HL-60 (cell line): ENCODE measurements around the gene DCDC1.

Source experiments
- DNase-seq, 2 experiments: peaks; one replicate each; pipeline ENCODE4 v3.0.0-alpha.2; 2010 to 2020; ENCODE audit warnings: low read depth in 1 of 2, low spot score in 1 of 2
- H3K27ac ChIP-seq: fragments of 250-450 bp; sonication (Bioruptor Pico); replicated peaks from 2 replicates; pipeline ENCODE4 v1.5.1; 2020; ENCODE audit warnings: mild to moderate bottlenecking, moderate library complexity
- H3K27me3 ChIP-seq: fragments of 250-450 bp; sonication (Bioruptor Pico); 2 replicates; pipeline ENCODE4 v1.5.1; 2021; ENCODE audit warnings: mild to moderate bottlenecking, moderate library complexity; ENCODE audit not compliant: insufficient read depth, poor library complexity, severe bottlenecking
- H3K4me3 ChIP-seq: replicated peaks from 2 replicates; pipeline ENCODE4 v1.5.1; 2011; ENCODE audit warnings: mild to moderate bottlenecking, control low read depth, low read length; ENCODE audit not compliant: insufficient read depth
- GABPA ChIP-seq: IDR thresholded peaks from 2 replicates; pipeline ENCODE4 v1.6.1; 2012; ENCODE audit warnings: low read depth
- POLR2AphosphoS5 ChIP-seq: IDR thresholded peaks from 2 replicates; pipeline ENCODE4 v1.6.1; 2012; ENCODE audit warnings: low read depth
- SPI1 ChIP-seq: IDR thresholded peaks from 2 replicates; pipeline ENCODE4 v1.6.1; 2012; ENCODE audit warnings: low read depth, mild to moderate bottlenecking, borderline replicate concordance
- TF ChIP-seq, protein P1 (sequence below): IDR thresholded peaks from 2 replicates; pipeline ENCODE4 v1.6.1; 2012; ENCODE audit warnings: low read depth; ENCODE audit not compliant: insufficient replicate concordance
- TF ChIP-seq, protein P2 (sequence below): IDR thresholded peaks from one replicate; pipeline ENCODE4 v1.5.1; 2011; ENCODE audit warnings: low read length, control low read depth, inconsistent platforms; ENCODE audit not compliant: insufficient read depth

Gene DCDC1

DNA sequence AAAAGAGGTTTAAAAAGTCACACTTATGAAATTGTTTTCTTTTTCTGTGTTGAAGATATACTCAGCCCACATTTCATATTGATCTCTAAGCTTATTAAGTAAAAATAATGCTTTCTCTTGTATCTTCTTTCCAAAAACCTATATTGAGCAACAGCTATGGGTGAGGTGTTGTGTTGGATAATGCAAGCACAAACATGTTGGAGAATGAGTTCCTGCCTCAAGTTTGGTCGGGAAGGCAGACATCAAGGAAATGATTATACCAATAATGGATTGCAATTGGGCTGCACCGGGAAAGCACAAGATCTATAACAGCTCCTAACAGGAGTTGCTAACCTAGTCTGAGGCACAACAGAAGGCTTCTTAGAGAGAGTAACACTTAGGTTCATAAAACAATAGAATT, 474.5 kb downstream of the DCDC1 start:
- TF ChIP-seq, protein P1, sequence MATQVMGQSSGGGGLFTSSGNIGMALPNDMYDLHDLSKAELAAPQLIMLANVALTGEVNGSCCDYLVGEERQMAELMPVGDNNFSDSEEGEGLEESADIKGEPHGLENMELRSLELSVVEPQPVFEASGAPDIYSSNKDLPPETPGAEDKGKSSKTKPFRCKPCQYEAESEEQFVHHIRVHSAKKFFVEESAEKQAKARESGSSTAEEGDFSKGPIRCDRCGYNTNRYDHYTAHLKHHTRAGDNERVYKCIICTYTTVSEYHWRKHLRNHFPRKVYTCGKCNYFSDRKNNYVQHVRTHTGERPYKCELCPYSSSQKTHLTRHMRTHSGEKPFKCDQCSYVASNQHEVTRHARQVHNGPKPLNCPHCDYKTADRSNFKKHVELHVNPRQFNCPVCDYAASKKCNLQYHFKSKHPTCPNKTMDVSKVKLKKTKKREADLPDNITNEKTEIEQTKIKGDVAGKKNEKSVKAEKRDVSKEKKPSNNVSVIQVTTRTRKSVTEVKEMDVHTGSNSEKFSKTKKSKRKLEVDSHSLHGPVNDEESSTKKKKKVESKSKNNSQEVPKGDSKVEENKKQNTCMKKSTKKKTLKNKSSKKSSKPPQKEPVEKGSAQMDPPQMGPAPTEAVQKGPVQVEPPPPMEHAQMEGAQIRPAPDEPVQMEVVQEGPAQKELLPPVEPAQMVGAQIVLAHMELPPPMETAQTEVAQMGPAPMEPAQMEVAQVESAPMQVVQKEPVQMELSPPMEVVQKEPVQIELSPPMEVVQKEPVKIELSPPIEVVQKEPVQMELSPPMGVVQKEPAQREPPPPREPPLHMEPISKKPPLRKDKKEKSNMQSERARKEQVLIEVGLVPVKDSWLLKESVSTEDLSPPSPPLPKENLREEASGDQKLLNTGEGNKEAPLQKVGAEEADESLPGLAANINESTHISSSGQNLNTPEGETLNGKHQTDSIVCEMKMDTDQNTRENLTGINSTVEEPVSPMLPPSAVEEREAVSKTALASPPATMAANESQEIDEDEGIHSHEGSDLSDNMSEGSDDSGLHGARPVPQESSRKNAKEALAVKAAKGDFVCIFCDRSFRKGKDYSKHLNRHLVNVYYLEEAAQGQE, result no peak
- TF ChIP-seq, protein P2, sequence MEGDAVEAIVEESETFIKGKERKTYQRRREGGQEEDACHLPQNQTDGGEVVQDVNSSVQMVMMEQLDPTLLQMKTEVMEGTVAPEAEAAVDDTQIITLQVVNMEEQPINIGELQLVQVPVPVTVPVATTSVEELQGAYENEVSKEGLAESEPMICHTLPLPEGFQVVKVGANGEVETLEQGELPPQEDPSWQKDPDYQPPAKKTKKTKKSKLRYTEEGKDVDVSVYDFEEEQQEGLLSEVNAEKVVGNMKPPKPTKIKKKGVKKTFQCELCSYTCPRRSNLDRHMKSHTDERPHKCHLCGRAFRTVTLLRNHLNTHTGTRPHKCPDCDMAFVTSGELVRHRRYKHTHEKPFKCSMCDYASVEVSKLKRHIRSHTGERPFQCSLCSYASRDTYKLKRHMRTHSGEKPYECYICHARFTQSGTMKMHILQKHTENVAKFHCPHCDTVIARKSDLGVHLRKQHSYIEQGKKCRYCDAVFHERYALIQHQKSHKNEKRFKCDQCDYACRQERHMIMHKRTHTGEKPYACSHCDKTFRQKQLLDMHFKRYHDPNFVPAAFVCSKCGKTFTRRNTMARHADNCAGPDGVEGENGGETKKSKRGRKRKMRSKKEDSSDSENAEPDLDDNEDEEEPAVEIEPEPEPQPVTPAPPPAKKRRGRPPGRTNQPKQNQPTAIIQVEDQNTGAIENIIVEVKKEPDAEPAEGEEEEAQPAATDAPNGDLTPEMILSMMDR, result no peak
- TF ChIP-seq GABPA, result no peak
- TF ChIP-seq SPI1, result no peak
- no peak for TF ChIP-seq POLR2AphosphoS5
- no peaks in the 10 kb centered on the region for H3K27me3 ChIP-seq

DNA sequence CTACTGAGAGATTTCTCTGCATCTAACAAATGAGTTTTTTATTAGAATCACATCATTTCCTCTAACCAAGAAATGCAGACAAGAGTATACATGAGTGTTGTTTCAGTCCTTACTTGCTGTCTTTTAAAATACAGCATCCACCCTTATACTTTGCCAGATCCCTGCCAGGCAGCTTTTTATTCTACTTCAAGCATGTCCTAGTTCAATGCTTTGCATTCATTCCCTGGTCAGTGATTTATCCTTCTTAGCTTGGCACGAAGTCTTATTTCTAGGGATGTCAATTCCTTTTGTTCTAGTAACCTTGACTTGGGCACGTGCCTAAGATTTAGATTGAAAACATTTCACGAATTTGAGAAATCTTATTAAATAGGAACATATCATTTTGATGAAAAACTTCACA, 476.2 kb downstream of the DCDC1 start:
- no peak for TF ChIP-seq SPI1
- TF ChIP-seq POLR2AphosphoS5, result no peak
- TF ChIP-seq GABPA, result no peak
- TF ChIP-seq, protein P2, result no peak
- TF ChIP-seq, protein P1, result no peak
- Histone ChIP-seq H3K27me3 (no peaks in the 10 kb centered on the region), H3K27ac (no peak overlapping the region), H3K4me3 (no peak overlapping the region)
- DNase-seq, result no peak

More for the DNA sequence above, 474.5 kb downstream of the DCDC1 start:
- DNase-seq, result no peak
- Histone ChIP-seq H3K4me3 (no peak overlapping the region), H3K27ac (no peak overlapping the region)

GRCh38 chr11:30889143-30889794, 480.3 kb downstream of the DCDC1 start:
- no peak for DNase-seq
- Histone ChIP-seq H3K27ac (no peak overlapping the region), H3K4me3 (no peak overlapping the region), H3K27me3 (no peaks in the 10 kb centered on the region)
- no peak for TF ChIP-seq SPI1

GRCh38 chr11:30879322-30880005, 490.1 kb downstream of the DCDC1 start:
- no peak for DNase-seq
- Histone ChIP-seq H3K4me3 (no peak overlapping the region), H3K27me3 (no peaks in the 10 kb centered on the region), H3K27ac (no peak overlapping the region)
- TF ChIP-seq GABPA (no peak), POLR2AphosphoS5 (no peak), SPI1 (no peak)
- TF ChIP-seq, protein P2, result no peak
- TF ChIP-seq, protein P1, result no peak
